SK-N-MC (cell line): ENCODE data around the gene APOBR.

Experiments used
- FOXP2 ChIP-seq: optimal IDR thresholded peaks from 2 replicates; pipeline ENCODE3; 2011; ENCODE audit warnings: mild to moderate bottlenecking, moderate library complexity; ENCODE audit not compliant: insufficient read depth; ENCODE audit errors: extremely low read length, control extremely low read depth
- POLR2AphosphoS5 ChIP-seq: IDR thresholded peaks from 2 replicates; pipeline ENCODE4 v1.6.1; 2012; ENCODE audit warnings: mild to moderate bottlenecking, low read depth, low read length, borderline replicate concordance

- TF ChIP-seq POLR2AphosphoS5 (no peak), FOXP2 (no peak)
Measured at GRCh38 chr16:28502290-28502689, 7.8 kb downstream of the APOBR start.
